CD8-positive, alpha-beta memory T cell (primary cell): ENCODE measurements around the gene ZNF335. TPM values are rescaled to one million over a fixed set of nuclear protein-coding genes. Genes with fewer than 3 reads are reported as not detected.

ENCODE experiments used
- CTCF ChIA-PET: fragments of 350-600 bp; sonication (Branson Sonifier 250); formaldehyde crosslinking; loops from one replicate; lab custom pipeline; 2021; ENCODE audit warnings: antibody characterized with exemption; lab: Charles Lee
- POLR2A ChIA-PET: fragments of 350-600 bp; sonication (Branson Sonifier 250); formaldehyde crosslinking; loops from one replicate; lab custom pipeline; 2021; ENCODE audit warnings: antibody characterized with exemption; lab: Charles Lee
- DNase-seq, 5 donors: peaks; one replicate each; pipeline versions ENCODE4 v3.0.0 to v3.0.0-alpha.2; 2020 to 2022; ENCODE audit warnings: mixed read lengths in 1 of 5
- H3K27ac ChIP-seq: one replicate; pipeline ENCODE4 v1.7.0; 2013; ENCODE audit warnings: low read depth, mild to moderate bottlenecking, low read length, moderate library complexity
- H3K27me3 ChIP-seq: 2 replicates; pipeline ENCODE4 v1.7.0; 2013; ENCODE audit warnings: low read length, mild to moderate bottlenecking; ENCODE audit not compliant: insufficient read depth, poor library complexity, severe bottlenecking
- H3K36me3 ChIP-seq: 2 replicates; pipeline ENCODE4 v1.7.0; 2013; ENCODE audit warnings: mild to moderate bottlenecking, low read length, moderate library complexity; ENCODE audit not compliant: insufficient read depth
- H3K4me1 ChIP-seq: 2 replicates; pipeline ENCODE4 v1.7.0; 2013; ENCODE audit warnings: mild to moderate bottlenecking, low read length, moderate library complexity; ENCODE audit not compliant: insufficient read depth
- H3K4me3 ChIP-seq: 2 replicates; pipeline ENCODE4 v1.7.0; 2013; ENCODE audit warnings: mild to moderate bottlenecking, low read length
- H3K9me3 ChIP-seq: 2 replicates; pipeline ENCODE4 v1.7.0; 2013; ENCODE audit warnings: mild to moderate bottlenecking, low read length
- H3K27ac Mint-ChIP-seq, 8 donors: one replicate each; pipeline ENCODE4 v1.8.0; 2020 to 2021; ENCODE audit warnings: mixed read lengths in 8 of 8, mild to moderate bottlenecking in 6 of 8, inconsistent platforms in 3 of 8, moderate library complexity in 3 of 8
- H3K27me3 Mint-ChIP-seq, 2 donors: one replicate each; pipeline ENCODE4 v1.8.0; 2020 to 2021; ENCODE audit warnings: mixed read lengths in 2 of 2, mild to moderate bottlenecking in 1 of 2, moderate library complexity in 1 of 2
- H3K36me3 Mint-ChIP-seq, 3 donors: one replicate each; pipeline ENCODE4 v1.8.0; 2020 to 2021; ENCODE audit warnings: mixed read lengths in 3 of 3, inconsistent platforms in 1 of 3, mild to moderate bottlenecking in 1 of 3
- H3K4me1 Mint-ChIP-seq, 3 donors: one replicate each; pipeline ENCODE4 v1.8.0; 2020 to 2021; ENCODE audit warnings: mixed read lengths in 3 of 3, inconsistent platforms in 1 of 3, mild to moderate bottlenecking in 1 of 3
- H3K4me3 Mint-ChIP-seq, 7 donors: one replicate each; pipeline ENCODE4 v1.8.0; 2020 to 2021; ENCODE audit warnings: mixed read lengths in 7 of 7, mild to moderate bottlenecking in 6 of 7, moderate library complexity in 4 of 7, inconsistent platforms in 2 of 7
- H3K9me3 Mint-ChIP-seq, 5 donors: one replicate each; pipeline ENCODE4 v1.8.0; 2020 to 2022; ENCODE audit warnings: mixed read lengths in 5 of 5, mild to moderate bottlenecking in 3 of 5, moderate library complexity in 2 of 5, inconsistent platforms in 1 of 5
- polyA plus RNA-seq: library from polyadenylated mRNA; unstranded; fragments of 300-500 nt; fragmentation: Illumina TruSeq; gene quantifications from one replicate; pipeline ENCODE4 v1.2.3, GENCODE V29; 2021
- total RNA-seq, 2 experiments: library from RNA; stranded (reverse); gene quantifications; one replicate each; pipeline ENCODE4 v1.2.3, GENCODE V29; 2021

Gene ZNF335
- total and polyA plus RNA-seq, 3 experiments from 2014 or later: 14.6 to 38.3 (median 37.5) TPM

DNA sequence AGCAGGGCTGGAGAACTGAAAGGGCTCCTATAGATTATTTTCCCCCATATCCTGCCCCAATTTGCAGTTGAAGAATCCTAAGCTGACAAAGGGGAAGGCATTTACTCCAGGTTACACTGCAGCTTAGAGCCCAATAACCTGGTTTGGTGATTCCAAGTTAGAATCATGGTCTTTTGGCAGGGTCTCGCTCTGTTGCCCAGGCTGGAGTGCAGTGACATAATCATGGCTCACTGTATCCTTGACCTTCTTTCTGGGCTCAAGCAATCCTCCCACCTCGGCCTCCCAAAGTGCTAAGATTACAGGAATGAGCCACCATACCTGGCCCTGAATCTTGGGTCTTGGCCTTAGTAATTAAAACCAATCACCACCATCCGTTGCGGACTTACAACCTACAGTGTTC, 35.7 kb upstream of the ZNF335 start:
- Mint-ChIP-seq H3K9me3 (peaks cover 0 to 5% (median 0%) of the 10 kb centered on the region in 5 donors), H3K27ac (peak overlapping the region in 5 of 8 donors; percentile 12 to 81 (median 52)), H3K4me1 (peaks cover 67 to 91% (median 81%) of the 10 kb centered on the region in 3 donors), H3K36me3 (peaks cover 0 to 2% (median 0%) of the 10 kb centered on the region in 3 donors), H3K4me3 (peak overlapping the region in 3 of 7 donors; percentile 2 to 61 (median 21)), H3K27me3 (peaks cover 41 to 45% of the 10 kb centered on the region in 2 donors)
- POLR2A ChIA-PET: no interaction called here
- peaks cover 72% of the 10 kb centered on the region for H3K4me1 ChIP-seq
- DNase-seq: no peak
- CTCF ChIA-PET: interaction anchor here (1.5 to 2.6 kb wide), 3 partner anchors 20 to 27 kb away, joined by 3 to 11 read pairs (median 7); no protein-coding TSS in a partner anchor
- no peak overlapping the region for H3K27ac ChIP-seq
- no peak overlapping the region for H3K4me3 ChIP-seq
- H3K27me3 ChIP-seq: peaks cover 40% of the 10 kb centered on the region
- H3K9me3 ChIP-seq: no peaks in the 10 kb centered on the region
- no peaks in the 10 kb centered on the region for H3K36me3 ChIP-seq

GRCh38 chr20:46006964-46007363, 35.0 kb upstream of the ZNF335 start:
- ChIA-PET POLR2A (no interaction called here), CTCF (interaction anchor here (1.5 to 2.0 kb wide), 2 partner anchors 20 to 26 kb away, joined by 3 to 7 read pairs; no protein-coding TSS in a partner anchor)
- Mint-ChIP-seq H3K36me3 (peaks cover 0 to 2% (median 0%) of the 10 kb centered on the region in 3 donors), H3K9me3 (peaks cover 0 to 5% (median 0%) of the 10 kb centered on the region in 5 donors), H3K27ac (peak overlapping the region in 2 of 8 donors; percentile 39 to 55), H3K4me1 (peaks cover 66 to 85% (median 80%) of the 10 kb centered on the region in 3 donors), H3K27me3 (peaks cover 36 to 38% of the 10 kb centered on the region in 2 donors), H3K4me3 (no peak overlapping the region)
- Histone ChIP-seq H3K27ac (no peak overlapping the region), H3K4me1 (peaks cover 66% of the 10 kb centered on the region), H3K27me3 (peaks cover 33% of the 10 kb centered on the region), H3K9me3 (no peaks in the 10 kb centered on the region), H3K36me3 (no peaks in the 10 kb centered on the region), H3K4me3 (no peak overlapping the region)
- DNase-seq: no peak

DNA sequence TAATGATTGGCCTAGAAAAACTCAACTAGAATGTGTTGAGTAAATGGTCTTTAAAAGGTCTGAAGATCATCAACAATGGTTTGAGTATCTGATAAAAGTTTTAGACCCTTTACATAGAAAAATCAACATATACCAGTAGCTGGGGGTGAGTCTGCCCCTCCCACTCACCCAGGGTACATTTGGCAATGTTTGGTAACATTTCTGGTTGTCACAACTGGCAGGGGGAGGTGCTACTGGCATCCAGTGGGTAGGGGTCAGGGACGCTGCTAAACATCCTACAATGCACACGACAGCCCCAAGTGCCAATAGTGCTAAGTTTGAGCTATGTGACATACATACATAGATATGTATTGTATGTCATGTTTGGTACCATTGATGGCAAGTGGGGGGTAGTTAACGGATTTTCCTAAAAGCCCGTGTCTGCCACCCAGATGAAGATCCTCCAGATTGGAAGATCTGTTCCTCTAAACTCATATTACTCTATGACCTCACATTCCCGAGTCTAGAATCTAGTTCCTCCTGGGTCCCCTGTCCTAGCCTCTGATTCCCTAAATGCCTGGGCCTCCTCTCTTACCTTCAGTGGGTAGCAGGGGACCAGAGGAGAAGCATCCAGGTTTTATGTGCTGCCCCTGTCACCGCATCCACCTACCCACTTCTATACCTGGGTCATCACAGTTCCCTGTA, 34.2 kb upstream of the ZNF335 start:
- ChIA-PET CTCF (interaction anchor here (2.0 to 3.4 kb wide), 2 partner anchors 7 to 19 kb away, joined by 7 to 21 read pairs; no protein-coding TSS in a partner anchor), POLR2A (no interaction called here)
- no peak for DNase-seq
- Mint-ChIP-seq H3K27ac (peak overlapping the region in 5 of 8 donors; percentile 26 to 91 (median 89)), H3K4me3 (peak overlapping the region in 6 of 7 donors; percentile 21 to 83 (median 58)), H3K27me3 (peaks cover 29 to 30% of the 10 kb centered on the region in 2 donors), H3K4me1 (peaks cover 60 to 77% (median 76%) of the 10 kb centered on the region in 3 donors), H3K9me3 (peaks cover 0 to 5% (median 0%) of the 10 kb centered on the region in 5 donors), H3K36me3 (no peaks in the 10 kb centered on the region)
- Histone ChIP-seq H3K4me1 (peaks cover 65% of the 10 kb centered on the region), H3K9me3 (no peaks in the 10 kb centered on the region), H3K27ac (no peak overlapping the region), H3K4me3 (no peak overlapping the region), H3K36me3 (no peaks in the 10 kb centered on the region), H3K27me3 (peaks cover 25% of the 10 kb centered on the region)

- POLR2A ChIA-PET: interaction anchor here (0.6 to 1.5 kb wide), 4 partner anchors 10 to 58 kb away, joined by 3 to 9 read pairs (median 4); no protein-coding TSS in a partner anchor
- H3K4me1 ChIP-seq: peaks cover 65% of the 10 kb centered on the region
- CTCF ChIA-PET: interaction anchor here (1.0 to 3.4 kb wide), 4 partner anchors 9 to 34 kb away, joined by 4 to 21 read pairs (median 5); no protein-coding TSS in a partner anchor
- peaks cover 13% of the 10 kb centered on the region for H3K27me3 ChIP-seq
- Mint-ChIP-seq H3K4me1 (peaks cover 57 to 77% (median 76%) of the 10 kb centered on the region in 3 donors), H3K36me3 (no peaks in the 10 kb centered on the region), H3K27me3 (peaks cover 19 to 22% of the 10 kb centered on the region in 2 donors), H3K4me3 (peak overlapping the region; percentile 67 to 92 (median 76)), H3K9me3 (no peaks in the 10 kb centered on the region), H3K27ac (peak overlapping the region in 7 of 8 donors; percentile 20 to 97 (median 90))
- peak overlapping the region; percentile 32 for H3K4me3 ChIP-seq
- H3K27ac ChIP-seq: no peak overlapping the region
- no peaks in the 10 kb centered on the region for H3K9me3 ChIP-seq
- no peaks in the 10 kb centered on the region for H3K36me3 ChIP-seq
- DNase-seq: peak in 4 of 5 donors; percentile 28 to 61 (median 54)
These were observed 33.0 kb upstream of the ZNF335 start for GRCh38 chr20:46004889-46005473.

- peaks cover 5% of the 10 kb centered on the region for H3K27me3 ChIP-seq
- Mint-ChIP-seq H3K4me3 (peak overlapping the region in 5 of 7 donors; percentile 67 to 83 (median 71)), H3K27me3 (peaks cover 11 to 18% of the 10 kb centered on the region in 2 donors), H3K36me3 (no peaks in the 10 kb centered on the region), H3K4me1 (peaks cover 56 to 77% (median 77%) of the 10 kb centered on the region in 3 donors), H3K9me3 (no peaks in the 10 kb centered on the region), H3K27ac (peak overlapping the region in 6 of 8 donors; percentile 87 to 97 (median 92))
- ChIA-PET CTCF (interaction anchor here (1.0 to 3.4 kb wide), 4 partner anchors 9 to 34 kb away, joined by 4 to 21 read pairs (median 5); no protein-coding TSS in a partner anchor), POLR2A (interaction anchor here (0.6 to 1.5 kb wide), 2 partner anchors 17 to 58 kb away, joined by 3 to 9 read pairs; no protein-coding TSS in a partner anchor)
- peak overlapping the region; percentile 32 for H3K4me3 ChIP-seq
- no peaks in the 10 kb centered on the region for H3K9me3 ChIP-seq
- H3K4me1 ChIP-seq: peaks cover 72% of the 10 kb centered on the region
- no peak for DNase-seq
- no peak overlapping the region for H3K27ac ChIP-seq
- no peaks in the 10 kb centered on the region for H3K36me3 ChIP-seq
These were observed 32.2 kb upstream of the ZNF335 start for GRCh38 chr20:46004187-46004586.

DNA sequence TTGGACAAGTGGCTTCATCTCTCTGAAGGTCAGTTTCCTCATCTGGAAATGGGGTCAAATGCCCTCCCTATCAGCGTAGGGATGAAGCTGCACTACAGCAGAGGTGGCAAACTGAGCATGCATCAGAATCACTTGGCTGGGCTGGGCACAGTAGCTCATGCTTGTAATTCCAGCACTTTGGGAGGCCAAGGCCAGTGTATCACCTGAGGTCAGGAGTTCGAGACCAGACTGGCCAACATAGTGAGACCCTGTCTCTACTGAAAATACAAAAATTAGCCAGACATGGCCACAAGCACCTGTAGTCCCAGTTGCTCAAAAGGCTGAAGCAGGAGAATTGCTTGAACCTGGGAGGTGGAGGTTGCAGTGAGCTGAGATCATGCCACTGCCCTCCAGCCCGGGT, 30.0 kb upstream of the ZNF335 start:
- Mint-ChIP-seq H3K27ac (no peak overlapping the region), H3K4me3 (no peak overlapping the region), H3K9me3 (no peaks in the 10 kb centered on the region), H3K36me3 (peaks cover 0 to 1% (median 0%) of the 10 kb centered on the region in 3 donors), H3K27me3 (peaks cover 14 to 15% of the 10 kb centered on the region in 2 donors), H3K4me1 (peaks cover 49 to 80% (median 74%) of the 10 kb centered on the region in 3 donors)
- H3K4me1 ChIP-seq: peaks cover 73% of the 10 kb centered on the region
- H3K4me3 ChIP-seq: no peak overlapping the region
- DNase-seq: no peak
- H3K27ac ChIP-seq: no peak overlapping the region
- H3K9me3 ChIP-seq: no peaks in the 10 kb centered on the region
- no peaks in the 10 kb centered on the region for H3K36me3 ChIP-seq
- H3K27me3 ChIP-seq: no peaks in the 10 kb centered on the region
- ChIA-PET CTCF (interaction anchor here (1.2 to 3.8 kb wide), 2 partner anchors 12 to 15 kb away, joined by 5 to 16 read pairs; no protein-coding TSS in a partner anchor), POLR2A (no interaction called here)

DNA sequence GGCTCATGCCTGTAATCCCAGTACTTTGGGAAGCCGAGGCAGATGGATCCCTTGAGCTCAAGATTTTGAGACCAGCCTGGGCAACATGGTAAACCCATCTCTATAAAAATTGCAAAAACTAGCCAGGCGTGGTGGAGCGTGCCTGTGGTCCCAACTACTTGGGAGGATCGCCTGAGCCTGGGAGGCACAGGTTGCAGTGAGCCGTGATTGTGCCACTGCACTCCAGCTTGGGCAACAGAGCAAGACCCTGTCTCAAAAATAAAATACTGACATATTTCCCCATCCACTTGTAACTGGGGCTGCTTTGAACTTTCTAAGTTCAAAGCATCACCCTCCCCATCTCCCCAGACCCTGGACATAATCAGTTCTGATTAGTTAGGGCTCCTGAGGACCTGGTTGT, 29.5 kb upstream of the ZNF335 start:
- peaks cover 15 to 17% of the 10 kb centered on the region in 2 donors for H3K27me3 Mint-ChIP-seq
- no peak overlapping the region for H3K4me3 ChIP-seq
- peaks cover 75% of the 10 kb centered on the region for H3K4me1 ChIP-seq
- no peaks in the 10 kb centered on the region for H3K27me3 ChIP-seq
- H3K36me3 Mint-ChIP-seq: peaks cover 0 to 1% (median 0%) of the 10 kb centered on the region in 3 donors
- H3K36me3 ChIP-seq: no peaks in the 10 kb centered on the region
- DNase-seq: no peak
- no peak overlapping the region for H3K27ac Mint-ChIP-seq
- no peak overlapping the region for H3K4me3 Mint-ChIP-seq
- no peak overlapping the region for H3K27ac ChIP-seq
- ChIA-PET CTCF (interaction anchor here (1.2 to 3.8 kb wide), 2 partner anchors 12 to 15 kb away, joined by 5 to 16 read pairs; no protein-coding TSS in a partner anchor), POLR2A (no interaction called here)
- H3K9me3 Mint-ChIP-seq: no peaks in the 10 kb centered on the region
- H3K9me3 ChIP-seq: no peaks in the 10 kb centered on the region
- H3K4me1 Mint-ChIP-seq: peaks cover 47 to 77% (median 70%) of the 10 kb centered on the region in 3 donors
